WTC11 (cell line): ENCODE measurements around the gene TSPAN4.

Experiments used
- CREB1 ChIP-seq: sonication (generic); formaldehyde crosslinking; IDR thresholded peaks from 2 replicates; pipeline ENCODE4 v1.8.0; 2023; ENCODE audit warnings: mild to moderate bottlenecking, missing genetic modification reagents
- CTCF ChIP-seq: fragments of 200-600 bp; IDR thresholded peaks from 2 replicates; pipeline ENCODE4 v1.8.0; 2022; ENCODE audit warnings: antibody characterized with exemption
- FOXJ3 ChIP-seq: sonication (generic); formaldehyde crosslinking; IDR thresholded peaks from 2 replicates; pipeline ENCODE4 v1.9.0; 2021; ENCODE audit warnings: missing genetic modification reagents, mild to moderate bottlenecking, borderline replicate concordance
- SOX15 ChIP-seq: fragments of 250-450 bp; sonication (Bioruptor Pico); IDR thresholded peaks from 2 replicates; pipeline ENCODE4 v1.9.0; 2021; ENCODE audit warnings: mild to moderate bottlenecking
- USF1 ChIP-seq: sonication (generic); formaldehyde crosslinking; IDR thresholded peaks from 2 replicates; pipeline ENCODE4 v1.8.0; 2022; ENCODE audit warnings: mild to moderate bottlenecking, missing genetic modification reagents
- ZNF317 ChIP-seq: sonication (generic); formaldehyde crosslinking; IDR thresholded peaks from 2 replicates; pipeline ENCODE4 v1.8.1; 2023; ENCODE audit warnings: low read depth, mild to moderate bottlenecking, moderate library complexity, missing genetic modification reagents, borderline replicate concordance
- ZNF396 ChIP-seq: fragments of 250-450 bp; sonication (Bioruptor Pico); IDR thresholded peaks from 2 replicates; pipeline ENCODE4 v1.8.0; 2021; ENCODE audit warnings: mild to moderate bottlenecking, moderate library complexity, borderline replicate concordance

- no peak for TF ChIP-seq FOXJ3 (CRISPR knock-in tag)
- TF ChIP-seq CTCF: no peak
- no peak for TF ChIP-seq ZNF317 (CRISPR knock-in tag)
- no peak for TF ChIP-seq CREB1 (CRISPR knock-in tag)
- TF ChIP-seq SOX15 (CRISPR knock-in tag): no peak
- no peak for TF ChIP-seq ZNF396 (CRISPR knock-in tag)
- no peak for TF ChIP-seq USF1 (CRISPR knock-in tag)
Observed at GRCh38 chr11:797296-798092, 45.2 kb upstream of the TSPAN4 start.
